GM06990 (cell line): ENCODE results near the gene C10orf53.

Experiments used
- DNase-seq: peaks from one replicate; pipeline ENCODE4 v3.0.0-alpha.2; 2011; ENCODE audit not compliant: insufficient read length; ENCODE audit errors: extremely low read depth
- H3K27me3 ChIP-seq: replicated peaks from 2 replicates; pipeline ENCODE4 v1.6.0; 2011; ENCODE audit warnings: low read length; ENCODE audit not compliant: control insufficient read depth, insufficient read depth
- H3K36me3 ChIP-seq: 2 replicates; pipeline ENCODE4 v1.5.1; 2011; ENCODE audit warnings: low read length; ENCODE audit not compliant: control insufficient read depth, insufficient read depth
- H3K4me3 ChIP-seq: replicated peaks from 2 replicates; pipeline ENCODE4 v1.5.1; 2011; ENCODE audit warnings: low read depth, mild to moderate bottlenecking, control low read depth, low read length
- TF ChIP-seq, protein P1 (sequence below): IDR thresholded peaks from 2 replicates; pipeline ENCODE4 v1.5.1; 2011; ENCODE audit warnings: low read length, control low read depth, mild to moderate bottlenecking, inconsistent platforms; ENCODE audit not compliant: insufficient read depth, poor library complexity, severe bottlenecking

C10orf53 gene

DNA sequence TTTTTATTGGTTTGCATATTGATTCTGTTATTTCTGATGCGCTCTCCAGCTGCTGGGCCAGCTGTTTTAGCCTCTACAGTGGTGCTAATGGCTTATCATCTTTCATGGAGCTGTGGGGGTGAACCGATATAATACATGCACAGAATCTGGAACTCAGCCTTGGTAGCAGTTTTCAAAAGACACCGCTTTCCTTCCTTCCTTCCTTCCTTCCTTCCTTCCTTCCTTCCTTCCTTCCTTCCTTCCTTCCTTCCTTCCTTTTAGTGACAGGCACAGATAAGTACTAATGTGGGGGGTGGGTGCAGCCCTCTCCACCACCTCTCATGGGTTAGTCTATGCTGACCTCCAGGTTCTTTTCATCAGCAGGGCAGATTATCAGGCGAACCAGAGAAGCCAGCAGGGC, 31.9 kb upstream of the C10orf53 start:
- Histone ChIP-seq H3K36me3 (no peaks in the 10 kb centered on the region), H3K4me3 (no peak overlapping the region), H3K27me3 (peaks cover 1% of the 10 kb centered on the region)
- TF ChIP-seq, protein P1, sequence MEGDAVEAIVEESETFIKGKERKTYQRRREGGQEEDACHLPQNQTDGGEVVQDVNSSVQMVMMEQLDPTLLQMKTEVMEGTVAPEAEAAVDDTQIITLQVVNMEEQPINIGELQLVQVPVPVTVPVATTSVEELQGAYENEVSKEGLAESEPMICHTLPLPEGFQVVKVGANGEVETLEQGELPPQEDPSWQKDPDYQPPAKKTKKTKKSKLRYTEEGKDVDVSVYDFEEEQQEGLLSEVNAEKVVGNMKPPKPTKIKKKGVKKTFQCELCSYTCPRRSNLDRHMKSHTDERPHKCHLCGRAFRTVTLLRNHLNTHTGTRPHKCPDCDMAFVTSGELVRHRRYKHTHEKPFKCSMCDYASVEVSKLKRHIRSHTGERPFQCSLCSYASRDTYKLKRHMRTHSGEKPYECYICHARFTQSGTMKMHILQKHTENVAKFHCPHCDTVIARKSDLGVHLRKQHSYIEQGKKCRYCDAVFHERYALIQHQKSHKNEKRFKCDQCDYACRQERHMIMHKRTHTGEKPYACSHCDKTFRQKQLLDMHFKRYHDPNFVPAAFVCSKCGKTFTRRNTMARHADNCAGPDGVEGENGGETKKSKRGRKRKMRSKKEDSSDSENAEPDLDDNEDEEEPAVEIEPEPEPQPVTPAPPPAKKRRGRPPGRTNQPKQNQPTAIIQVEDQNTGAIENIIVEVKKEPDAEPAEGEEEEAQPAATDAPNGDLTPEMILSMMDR = no peak
- DNase-seq = no peak

DNA sequence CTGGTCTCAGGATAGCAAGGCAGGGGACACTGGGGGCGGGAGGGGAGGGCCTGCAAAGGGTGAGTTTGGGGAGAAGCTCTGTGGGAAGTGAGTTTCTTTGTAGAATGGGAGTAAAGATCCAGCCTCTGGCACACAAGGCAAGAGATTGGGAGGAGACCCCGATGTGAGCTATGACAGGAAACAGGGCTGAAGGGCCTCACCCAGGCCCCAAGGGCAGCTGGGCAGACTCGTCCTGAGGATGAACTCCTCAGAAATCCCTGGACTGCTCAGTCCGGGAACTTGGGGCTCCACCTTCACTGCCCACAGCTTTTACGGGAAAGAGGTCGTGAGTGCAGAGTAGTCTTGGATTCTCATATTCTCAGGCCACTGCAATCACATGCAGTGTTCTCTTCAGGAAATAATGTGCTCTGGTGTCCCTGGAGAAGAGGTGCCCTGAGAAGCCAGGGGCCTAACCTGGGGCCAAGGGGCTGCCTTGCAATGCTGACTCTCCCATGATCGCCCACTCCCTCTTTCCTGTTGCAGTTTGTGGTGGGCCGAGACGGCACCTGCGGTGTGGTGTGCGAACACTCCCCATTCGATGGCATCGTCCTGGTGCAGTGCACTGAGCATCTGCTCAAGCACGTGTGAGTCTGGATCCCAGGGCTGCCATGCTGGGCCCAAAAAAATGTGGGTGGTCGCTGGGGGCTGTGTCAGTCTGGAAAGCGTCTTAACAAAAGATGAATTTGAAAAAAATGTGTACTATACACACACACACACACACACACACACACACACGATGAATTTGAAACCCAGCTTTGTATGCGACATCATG, 31.3 kb upstream of the C10orf53 start:
- DNase-seq = no peak
- peaks cover 1% of the 10 kb centered on the region; the same call in 1 of the 2 replicates for H3K27me3 ChIP-seq
- no peaks in the 10 kb centered on the region for H3K36me3 ChIP-seq
- TF ChIP-seq, protein P1 = no peak
- H3K4me3 ChIP-seq = no peak overlapping the region

DNA sequence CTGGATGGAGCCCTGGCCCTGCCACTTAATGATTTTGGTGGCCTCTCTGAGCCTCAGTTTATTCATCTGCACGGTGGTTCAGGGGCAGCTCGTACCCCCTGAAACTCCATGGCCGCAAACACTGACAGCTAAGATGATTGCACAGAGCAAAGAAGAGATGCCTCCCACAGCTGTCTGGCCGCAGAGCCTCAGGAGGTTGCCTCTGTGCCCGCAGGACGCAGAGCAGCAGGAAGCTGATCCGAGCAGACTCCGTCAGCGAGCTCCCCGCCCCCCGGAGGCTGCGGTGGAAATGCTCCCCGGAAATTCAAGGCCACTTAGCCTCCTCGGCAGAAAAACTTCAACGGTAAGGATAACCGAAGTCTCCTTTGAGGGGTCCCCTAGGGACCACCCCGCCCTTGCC, 30.2 kb upstream of the C10orf53 start:
- peaks cover 1% of the 10 kb centered on the region; the same call in 1 of the 2 replicates for H3K27me3 ChIP-seq
- H3K36me3 ChIP-seq = no peaks in the 10 kb centered on the region
- peak; percentile 35 for DNase-seq
- H3K4me3 ChIP-seq = no peak overlapping the region
- TF ChIP-seq, protein P1 = no peak

DNA sequence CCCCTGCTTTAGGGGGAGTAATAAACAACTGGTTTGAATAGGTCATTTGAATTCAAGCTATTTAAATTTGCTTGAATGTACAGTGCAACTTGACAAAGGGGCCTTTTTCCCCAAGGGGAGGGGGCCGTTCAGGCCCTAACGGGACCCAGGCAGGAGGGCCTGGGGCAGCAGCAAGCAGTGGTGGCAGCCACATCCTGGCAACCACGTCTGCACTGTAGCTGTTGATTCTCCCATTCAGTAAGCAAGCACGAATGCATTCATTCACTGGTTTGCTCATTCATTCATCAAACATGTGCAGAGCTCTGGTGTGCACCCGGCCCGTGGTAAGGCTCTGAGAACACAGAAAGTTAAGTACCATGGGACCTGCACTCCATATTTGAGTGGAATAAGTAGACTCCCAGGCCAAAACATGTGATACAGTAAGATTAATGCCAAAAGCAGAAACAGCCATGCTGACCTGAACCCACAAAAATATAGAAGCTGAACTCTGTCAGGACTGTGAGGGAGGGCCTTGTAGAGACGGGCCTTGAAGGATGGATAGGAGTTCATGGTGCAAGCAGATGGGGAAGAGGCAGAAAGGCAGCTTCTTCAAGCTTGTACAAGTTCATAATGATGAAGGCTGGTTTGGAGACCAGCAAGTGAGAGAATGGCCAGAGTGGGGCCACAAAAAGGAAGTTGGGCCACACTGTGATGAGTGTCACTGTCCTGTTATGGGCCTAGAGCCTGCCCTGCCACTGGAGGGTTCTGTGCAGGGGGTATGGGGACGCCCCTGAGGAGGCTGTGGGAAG, 29.3 kb upstream of the C10orf53 start:
- Histone ChIP-seq H3K27me3 (peaks cover 1% of the 10 kb centered on the region; the same call in 1 of the 2 replicates), H3K4me3 (no peak overlapping the region), H3K36me3 (no peaks in the 10 kb centered on the region)
- DNase-seq = no peak
- TF ChIP-seq, protein P1 = no peak

DNA sequence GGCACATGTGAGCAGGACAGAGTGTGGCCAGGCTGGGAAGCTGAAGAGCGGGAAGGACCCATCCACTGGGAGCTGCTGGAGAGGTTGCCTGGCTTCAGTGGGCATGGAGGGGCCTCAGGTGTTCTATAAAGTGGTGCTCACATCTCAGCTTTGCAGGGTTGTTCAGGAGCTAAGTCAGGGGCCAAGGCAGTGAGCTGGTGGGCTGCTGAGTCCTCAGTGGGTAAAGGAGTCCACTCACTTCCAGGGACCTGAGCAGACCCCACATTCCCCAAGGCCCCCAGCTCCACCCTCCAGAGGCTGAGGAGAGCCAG, 28.8 kb upstream of the C10orf53 start:
- DNase-seq = no peak
- Histone ChIP-seq H3K4me3 (no peak overlapping the region), H3K27me3 (peaks cover 1% of the 10 kb centered on the region; the same call in 1 of the 2 replicates), H3K36me3 (no peaks in the 10 kb centered on the region)
- TF ChIP-seq, protein P1 = no peak
